Stimulated activated CD4-positive, alpha-beta T cell treated with anti-CD3 and anti-CD28 coated beads, TNF-alpha, amount 100 ng/mL, for 48 hours (primary cell): ENCODE data around the gene TMEM242.

Experiments
- DNase-seq, 3 donors: peaks; one replicate each; pipeline ENCODE4 v3.0.0-alpha.2; 2020; ENCODE audit warnings: low read depth in 3 of 3

Gene TMEM242

DNA sequence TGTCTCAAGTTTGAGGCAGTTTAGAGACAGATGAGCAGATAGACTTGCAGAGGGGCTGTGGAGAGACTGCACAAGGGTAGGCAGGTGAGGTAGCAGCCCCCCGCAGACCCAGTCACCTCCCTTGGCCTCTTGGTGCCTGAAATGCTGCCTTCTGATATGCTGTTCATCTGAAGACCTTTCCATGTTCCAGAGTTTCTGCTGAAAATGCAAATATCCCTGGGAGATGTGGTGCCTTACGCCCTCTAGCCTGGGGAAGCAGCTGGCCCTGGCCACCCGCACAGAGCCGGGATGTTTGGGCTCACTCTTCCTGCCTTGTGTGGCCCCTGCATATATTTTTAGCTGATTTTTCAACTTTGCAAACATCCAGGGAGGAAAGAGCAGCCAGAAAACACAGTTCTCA lies 51.4 kb downstream of the TMEM242 start:
- no peak for DNase-seq

DNA sequence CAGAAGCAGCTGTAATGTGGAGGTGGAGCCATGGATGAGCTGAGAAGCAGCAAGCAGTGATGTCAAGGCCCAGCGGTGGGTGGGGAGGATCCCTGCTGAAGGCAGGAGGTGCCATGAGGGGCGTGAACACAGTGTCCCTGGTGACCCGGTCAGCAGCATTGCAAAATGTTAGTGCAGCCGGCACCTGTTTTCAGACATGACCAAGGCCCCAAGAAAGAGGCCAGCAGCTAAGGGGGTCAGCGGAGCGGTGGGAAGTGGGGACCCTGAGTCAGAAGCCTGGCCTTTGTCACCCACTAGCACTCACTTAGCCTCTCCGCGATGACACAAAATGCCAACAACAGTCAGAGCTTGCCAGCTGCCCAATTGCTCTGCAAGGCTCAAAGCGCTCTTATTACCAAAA lies 51.9 kb downstream of the TMEM242 start:
- DNase-seq, result no peak

DNA sequence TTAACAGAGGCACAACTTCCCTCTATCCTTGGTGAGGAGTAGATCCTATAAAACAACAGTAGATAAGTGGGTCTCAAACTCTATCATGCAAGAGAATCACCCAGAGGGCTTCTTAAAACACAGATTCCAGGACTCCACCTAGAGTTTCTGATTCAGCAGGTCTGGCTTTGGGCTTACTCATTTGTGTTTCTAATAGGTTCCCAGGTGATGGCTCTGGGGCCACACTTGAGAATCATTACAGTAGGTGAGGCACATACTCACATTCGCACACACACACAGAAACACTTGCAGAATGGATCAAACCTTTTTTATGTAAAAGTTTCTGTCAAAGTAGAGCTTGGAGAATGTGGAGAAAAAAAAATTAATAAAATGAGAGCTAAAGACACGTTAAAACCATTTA lies 52.4 kb downstream of the TMEM242 start:
- DNase-seq, result no peak

GRCh38 chr6:157270308-157270707 lies 53.0 kb downstream of the TMEM242 start:
- no peak for DNase-seq

- DNase-seq, result no peak
Observed at GRCh38 chr6:157269261-157269794, 54.0 kb downstream of the TMEM242 start.

DNA sequence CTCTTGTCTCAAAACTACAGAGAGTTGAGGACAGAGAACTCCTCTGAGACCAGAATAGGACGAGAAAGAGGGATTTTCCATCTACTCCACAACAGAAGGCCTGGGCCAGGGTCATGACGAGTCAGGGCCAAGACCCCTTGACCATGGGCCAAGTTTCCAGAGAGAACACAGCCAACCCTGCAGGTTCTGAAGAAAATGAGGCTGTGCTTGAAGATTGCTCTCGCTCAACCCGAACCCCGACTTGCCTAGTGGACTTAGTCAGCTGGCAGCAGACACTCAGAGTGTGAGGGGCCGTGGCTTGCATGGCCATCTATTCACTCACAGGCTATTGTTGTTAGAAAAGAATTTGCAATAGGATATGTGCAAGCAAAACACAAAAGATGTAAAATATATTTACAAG lies 54.5 kb downstream of the TMEM242 start:
- no peak for DNase-seq

- DNase-seq, result no peak
Observed at GRCh38 chr6:157268396-157268795, 54.9 kb downstream of the TMEM242 start.

GRCh38 chr6:157267654-157268053 lies 55.7 kb downstream of the TMEM242 start:
- no peak for DNase-seq

DNA sequence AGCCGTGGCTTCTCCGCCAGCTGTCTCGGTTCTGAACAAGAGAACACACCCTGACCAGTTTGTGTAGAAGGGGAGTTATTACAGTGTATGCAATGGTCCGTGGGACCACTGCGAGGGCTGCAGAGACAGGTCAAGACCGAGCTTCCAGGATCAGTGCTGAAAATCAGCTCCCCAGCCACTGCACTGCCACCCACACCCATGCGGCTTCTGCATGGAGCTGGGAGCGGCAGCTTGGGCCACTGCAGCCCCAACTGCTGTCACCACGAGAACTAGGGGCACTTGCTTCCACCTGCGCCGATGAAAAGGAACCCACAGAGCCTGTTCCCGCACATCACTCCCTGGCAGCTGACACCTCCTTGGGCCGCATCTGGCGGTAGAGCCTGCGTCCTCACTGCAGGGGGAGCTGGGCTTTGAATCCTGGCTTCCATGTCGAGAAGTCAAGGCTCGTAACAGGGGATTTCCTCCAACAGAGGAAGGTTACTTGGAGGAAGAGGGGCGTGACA lies 56.2 kb downstream of the TMEM242 start:
- no peak for DNase-seq

DNA sequence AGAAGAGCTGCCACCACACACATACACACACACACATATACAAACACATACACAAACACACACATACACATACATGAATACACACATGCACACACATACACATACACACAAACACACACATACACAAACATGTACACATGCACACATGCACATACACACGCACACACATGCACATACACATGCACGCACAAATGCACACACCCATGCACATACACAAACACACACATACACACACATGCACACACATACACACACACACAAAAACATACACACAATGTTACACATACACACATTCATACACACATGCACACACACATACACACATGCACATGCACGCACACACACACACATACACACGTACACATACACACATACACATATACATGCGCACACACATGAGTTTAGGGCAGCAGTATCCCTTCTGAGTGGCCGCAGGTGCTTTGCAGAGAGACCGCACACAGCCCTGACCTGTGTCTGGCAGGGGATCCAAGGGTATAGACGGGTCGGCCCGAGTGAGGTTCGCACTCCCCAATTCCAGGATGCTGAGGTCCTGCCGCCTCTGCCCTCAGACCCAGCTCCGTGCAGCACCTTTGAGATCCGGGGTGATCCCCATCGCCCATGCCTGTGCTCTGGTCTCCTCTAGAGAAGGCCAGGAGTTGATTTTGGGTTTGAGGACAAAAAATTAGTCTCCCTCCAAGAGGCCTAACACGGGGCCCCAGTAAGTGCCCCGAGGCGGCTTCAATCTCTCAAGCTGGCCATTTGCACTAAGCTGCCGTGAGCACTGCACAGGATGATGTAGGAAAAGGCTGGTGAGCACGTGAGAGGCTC lies 56.8 kb downstream of the TMEM242 start:
- DNase-seq, result no peak

- DNase-seq, result no peak
Observed at GRCh38 chr6:157265635-157266034, 57.7 kb downstream of the TMEM242 start.

DNA sequence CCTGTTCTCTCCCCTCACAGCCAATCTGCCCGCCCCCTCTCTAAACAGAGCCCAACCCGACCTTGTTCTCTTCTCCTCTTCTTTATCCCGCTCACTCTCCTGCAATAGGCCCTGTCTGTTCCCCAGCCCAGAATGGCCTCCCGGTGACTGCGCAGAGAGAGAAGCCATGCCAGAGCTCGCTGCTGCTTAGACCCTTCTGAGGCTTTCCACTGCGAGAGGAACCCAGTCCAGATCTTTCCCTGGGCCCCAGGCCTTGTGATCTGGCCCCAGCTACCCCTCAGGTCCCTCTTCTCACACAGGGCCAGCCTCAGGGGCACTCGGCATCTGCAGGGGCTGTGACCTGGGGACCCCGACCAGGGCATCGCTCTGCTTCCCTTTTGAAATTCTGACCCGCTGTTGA lies 58.1 kb downstream of the TMEM242 start:
- no peak for DNase-seq

GRCh38 chr6:157264701-157265100 lies 58.6 kb downstream of the TMEM242 start:
- no peak for DNase-seq

DNA sequence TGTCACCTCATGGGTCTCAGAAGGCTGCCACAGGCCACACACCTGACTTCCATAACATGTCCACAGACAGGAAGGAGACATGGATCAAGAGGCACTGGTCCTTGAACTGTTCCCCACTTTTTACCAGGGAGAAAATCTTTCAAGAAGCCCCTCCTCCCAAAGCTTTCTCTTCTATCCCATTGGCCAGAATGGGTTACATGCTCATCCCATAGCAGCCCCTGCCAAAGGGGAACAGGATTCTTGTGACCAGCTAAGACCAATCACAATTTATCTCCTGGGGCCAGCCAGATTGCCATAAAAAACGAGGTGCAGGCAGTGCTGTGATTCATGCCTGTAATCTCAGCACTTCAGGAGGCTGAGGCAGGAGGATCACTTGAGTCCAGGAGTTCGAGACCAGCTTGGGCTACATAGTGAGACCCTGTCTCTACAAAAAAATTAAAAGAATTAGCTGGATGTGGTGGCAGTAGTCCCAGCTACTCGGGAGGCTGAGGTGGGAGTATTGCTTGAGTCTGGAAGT lies 59.4 kb downstream of the TMEM242 start:
- DNase-seq, result no peak

GRCh38 chr6:157263146-157263545 lies 60.2 kb downstream of the TMEM242 start:
- no peak for DNase-seq

- DNase-seq, result no peak
Observed at GRCh38 chr6:157261606-157262005, 61.7 kb downstream of the TMEM242 start.

- DNase-seq, result no peak
Observed at GRCh38 chr6:157260735-157261410, 62.4 kb downstream of the TMEM242 start.

DNA sequence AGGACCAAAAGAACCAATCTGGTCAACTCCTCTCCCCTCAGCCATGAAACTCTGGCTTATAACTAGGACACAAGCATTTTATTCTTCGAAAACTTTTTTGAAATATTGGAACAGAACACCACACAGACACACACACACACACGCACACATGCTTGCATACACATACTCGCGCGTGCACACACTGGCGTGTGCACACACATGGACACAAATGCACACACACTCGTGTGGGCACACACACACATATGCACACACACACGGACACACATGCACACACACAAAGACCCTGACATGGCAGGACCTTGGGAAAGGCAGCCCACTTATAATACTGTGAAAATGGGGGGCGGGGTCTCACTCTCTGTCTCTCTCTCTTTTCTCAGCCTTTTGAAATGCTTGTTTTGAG lies 63.9 kb downstream of the TMEM242 start:
- DNase-seq, result no peak

DNA sequence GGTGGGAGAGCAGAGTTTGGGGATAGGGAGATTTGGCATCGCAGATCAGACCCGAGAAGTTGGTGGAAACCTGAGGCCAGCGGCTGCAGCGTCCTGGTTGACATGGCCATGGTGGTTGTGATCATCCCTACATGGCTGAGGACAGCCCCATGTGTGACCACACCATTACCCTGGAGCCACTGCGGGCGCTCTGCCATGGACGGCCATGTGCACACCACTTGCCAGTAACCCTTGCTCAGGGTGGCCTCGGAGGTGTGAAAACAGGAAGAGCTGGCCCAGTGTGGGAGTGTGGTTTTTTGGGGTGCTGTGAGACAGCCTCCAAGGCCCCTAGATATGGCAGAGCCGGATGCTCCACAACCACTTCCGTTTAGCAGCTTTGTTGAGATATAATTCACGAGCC lies 64.4 kb downstream of the TMEM242 start:
- DNase-seq, result no peak

- no peak for DNase-seq
Observed at GRCh38 chr6:157255079-157255478, 68.2 kb downstream of the TMEM242 start.

DNA sequence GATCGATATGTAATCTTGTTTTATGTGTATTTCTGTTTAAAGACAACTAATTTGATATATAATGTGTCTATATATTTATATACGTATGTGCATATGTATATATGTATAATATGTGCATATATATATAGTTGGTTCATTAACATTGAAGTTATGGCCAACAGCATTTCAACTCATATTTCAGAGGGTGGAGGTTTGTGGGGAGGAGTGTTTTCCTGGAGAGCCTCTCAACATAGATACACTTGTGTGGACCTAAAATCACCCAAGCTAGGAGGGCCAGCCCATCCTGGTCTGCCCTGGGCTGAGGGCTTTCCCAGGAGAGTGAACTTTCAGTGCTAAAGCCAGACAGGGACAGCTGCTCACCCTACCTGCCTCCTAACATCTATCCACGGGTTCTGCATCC lies 68.8 kb downstream of the TMEM242 start:
- DNase-seq, result no peak

GRCh38 chr6:157253699-157254098 lies 69.6 kb downstream of the TMEM242 start:
- DNase-seq, result no peak

DNA sequence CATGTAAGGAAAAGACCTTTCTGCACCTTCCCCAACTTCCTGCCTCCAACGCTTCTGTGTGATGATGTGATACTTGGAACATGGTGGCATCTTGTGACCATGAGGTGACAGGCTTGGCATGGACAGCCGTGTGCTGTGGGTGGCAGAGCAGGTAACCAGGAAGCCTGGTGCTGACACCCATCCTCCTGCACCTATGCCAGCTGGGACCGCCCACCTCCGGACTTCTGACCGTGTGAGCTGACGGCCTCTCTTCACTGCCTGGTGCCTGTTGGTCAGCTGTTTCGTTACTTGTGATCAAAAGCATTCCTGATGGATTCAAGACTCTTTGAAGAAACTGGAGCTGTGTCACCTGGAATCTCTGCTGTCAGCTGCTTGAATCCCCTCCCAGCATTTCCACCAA lies 70.3 kb downstream of the TMEM242 start:
- no peak for DNase-seq
